Stimulated activated CD8-positive, alpha-beta memory T cell treated with anti-CD3 and anti-CD28 coated beads, Interleukin-4, amount 100 ng/mL, for 1 hour (primary cell): ENCODE data around the gene ACVR1.
"Not testable (repeated sequence)": the region's sequence is repeated elsewhere in the genome, so short reads cannot be mapped to it uniquely, and the experiment has no call there.

Source experiments
- DNase-seq, 2 donors: peaks; one replicate each; pipeline ENCODE4 v3.0.0-alpha.2; 2020; ENCODE audit warnings: low read depth in 2 of 2, low spot score in 1 of 2

Gene ACVR1

DNA sequence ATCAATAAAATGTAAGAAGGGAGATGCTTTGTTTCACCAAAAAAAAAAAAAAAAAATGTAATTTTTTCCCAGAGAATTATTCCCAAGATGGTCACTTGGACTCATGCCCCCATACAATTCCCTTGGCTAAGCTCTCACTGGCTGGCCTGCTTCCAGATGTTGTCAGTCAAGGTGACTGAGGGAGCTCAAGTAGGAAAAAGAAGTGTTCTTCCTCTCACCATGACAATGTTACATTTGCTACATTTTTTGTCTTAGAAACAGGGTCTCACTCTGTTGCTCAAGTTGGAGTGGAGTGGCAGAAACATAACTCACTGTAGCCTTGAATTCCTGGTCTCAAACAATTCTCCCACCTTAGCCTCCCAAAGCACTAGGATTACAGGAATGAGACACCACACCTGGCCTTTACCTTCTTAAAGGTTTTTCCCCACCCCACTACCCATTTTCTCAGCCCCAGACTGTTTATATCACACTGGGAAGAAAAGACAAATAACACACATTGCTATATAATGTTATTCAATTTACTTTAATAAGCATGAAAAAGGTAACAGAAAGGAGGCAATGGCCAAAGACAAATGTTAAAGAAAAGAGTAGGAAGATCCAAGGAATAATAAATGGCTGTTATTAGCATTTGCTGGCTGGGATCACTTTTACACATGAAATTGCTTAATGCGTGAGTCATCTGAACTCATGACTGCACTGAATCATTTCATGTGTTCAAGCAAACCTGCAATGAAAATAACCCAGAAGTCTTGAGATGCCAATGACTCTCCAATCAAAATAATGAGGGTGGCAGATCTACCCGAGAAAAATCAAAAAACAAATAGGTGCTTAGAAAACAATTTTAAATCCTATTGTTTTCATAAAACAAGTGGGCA, 45.2 kb downstream of the ACVR1 start:
- DNase-seq, result no peak

GRCh38 chr2:157830266-157830665, 45.9 kb downstream of the ACVR1 start:
- no peak for DNase-seq

DNA sequence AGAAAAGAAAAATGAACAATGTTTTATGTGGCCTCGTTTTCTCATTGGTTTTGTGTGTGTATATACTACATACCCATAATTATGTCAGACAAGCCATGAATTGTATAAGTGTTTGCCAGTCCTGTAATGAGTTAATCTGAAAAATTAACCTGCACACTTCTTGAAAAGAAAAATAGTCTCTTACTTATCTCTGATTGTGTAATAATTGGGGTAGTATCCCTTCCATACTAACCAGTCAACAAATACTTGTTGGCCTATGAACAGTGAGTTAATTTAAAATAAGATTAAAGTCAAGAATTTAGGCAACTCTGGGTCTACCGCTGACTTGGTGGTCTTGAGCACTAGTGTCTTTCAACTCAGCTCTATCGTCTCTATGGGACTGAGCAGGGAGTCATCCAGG, 48.8 kb downstream of the ACVR1 start:
- no peak for DNase-seq

DNA sequence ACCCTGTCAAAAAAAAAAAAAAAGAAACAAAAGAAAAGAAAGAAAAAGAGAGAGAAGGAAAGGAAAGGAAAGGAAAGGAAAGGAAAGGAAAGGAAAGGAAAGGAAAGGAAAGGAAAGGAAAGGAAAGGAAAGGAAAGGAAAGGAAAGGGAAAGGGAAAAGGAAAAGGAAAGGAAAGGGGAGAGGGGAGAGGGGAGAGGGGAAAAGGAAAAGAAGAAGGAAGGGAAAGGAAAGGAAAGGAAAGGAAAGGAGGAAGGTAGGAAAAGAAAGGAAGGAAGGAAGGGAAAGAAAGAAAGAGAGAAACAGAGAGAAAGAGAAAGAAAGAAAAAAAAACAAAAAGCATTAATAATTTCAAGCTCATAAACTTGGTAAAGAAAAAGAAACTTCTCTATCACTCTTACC, 49.5 kb downstream of the ACVR1 start:
- DNase-seq, result not testable (repeated sequence)

DNA sequence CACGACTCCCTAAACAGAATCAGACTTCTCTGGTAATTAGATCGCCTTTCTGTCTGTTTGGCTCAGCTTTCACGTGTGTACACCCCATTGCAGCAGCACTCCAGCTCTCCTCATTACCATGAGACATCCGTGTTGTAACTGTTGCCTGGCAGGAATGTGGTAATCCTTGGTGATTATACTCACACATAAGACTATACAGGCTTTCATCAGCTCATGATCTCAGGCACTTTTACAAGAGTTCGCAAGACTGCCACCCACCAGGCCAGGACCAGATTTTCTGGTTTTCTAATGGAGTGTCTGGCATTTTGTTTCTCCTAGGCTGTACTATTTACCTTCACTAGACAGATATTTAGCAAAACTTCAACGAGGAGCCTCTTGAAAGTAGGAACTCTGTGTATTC, 50.2 kb downstream of the ACVR1 start:
- DNase-seq, result no peak

DNA sequence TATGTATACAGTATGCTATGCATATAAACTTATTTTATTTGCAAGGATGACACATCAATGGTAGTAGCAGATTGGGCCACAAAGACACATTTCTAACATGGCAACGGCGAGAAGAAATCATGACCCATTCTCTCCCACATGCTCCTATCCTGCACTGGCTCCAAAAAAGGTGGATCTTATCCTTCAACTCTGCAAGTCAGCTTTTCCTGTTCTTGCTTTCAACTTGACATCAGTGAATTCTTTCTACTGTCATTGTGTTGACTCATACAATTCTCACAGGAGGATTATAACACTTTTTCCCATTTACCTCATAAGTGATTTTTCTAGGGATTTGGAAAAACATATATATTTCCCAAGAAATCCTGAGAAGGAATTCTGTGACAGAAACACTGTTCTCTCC, 53.1 kb downstream of the ACVR1 start:
- no peak for DNase-seq

DNA sequence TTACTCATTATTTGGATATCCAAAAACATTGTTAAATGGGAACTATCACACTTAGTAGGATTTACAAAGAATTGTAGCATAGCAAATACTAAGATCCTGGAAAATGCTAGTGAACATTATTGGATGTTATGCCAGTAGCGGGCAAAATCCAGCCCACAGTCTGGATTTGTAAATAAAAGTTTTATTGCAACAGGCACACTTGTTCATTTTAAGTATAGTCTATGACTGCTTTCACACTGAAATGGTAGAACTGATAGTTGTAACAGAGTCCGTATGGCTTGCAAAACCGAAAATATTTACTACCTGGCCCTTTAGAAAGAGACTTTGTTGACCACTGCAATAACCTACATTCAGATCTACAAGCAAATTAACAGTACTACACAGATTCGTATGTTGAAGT, 53.6 kb downstream of the ACVR1 start:
- no peak for DNase-seq

DNA sequence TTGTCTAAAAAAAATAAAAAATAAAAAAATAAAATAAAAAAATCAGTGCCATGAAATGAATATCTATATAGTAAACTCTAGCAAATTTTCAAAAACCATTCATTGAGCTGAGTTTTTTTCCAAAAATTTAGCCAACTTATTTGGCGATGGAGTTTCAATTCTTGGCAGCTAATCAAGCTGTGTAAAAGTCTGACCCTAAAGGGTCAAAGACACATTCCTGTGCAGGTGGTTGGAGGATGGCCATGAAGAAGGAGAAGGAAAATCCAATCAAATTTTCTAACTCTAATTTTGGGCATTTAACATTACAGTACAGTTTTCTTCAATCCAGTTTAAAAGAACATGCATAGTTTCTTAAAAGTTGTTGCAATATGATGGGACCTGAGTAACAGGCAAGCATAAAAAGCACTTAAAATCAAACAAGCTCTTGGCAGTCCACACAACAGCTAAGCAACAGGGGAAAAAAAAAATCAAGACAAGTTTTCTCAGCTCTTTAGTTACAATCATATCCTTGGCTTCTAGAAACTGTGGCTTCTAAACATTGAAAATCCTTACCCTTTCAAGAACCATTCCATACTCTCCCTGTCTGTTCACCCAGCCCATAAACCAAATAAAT, 54.5 kb downstream of the ACVR1 start:
- DNase-seq, result no peak

DNA sequence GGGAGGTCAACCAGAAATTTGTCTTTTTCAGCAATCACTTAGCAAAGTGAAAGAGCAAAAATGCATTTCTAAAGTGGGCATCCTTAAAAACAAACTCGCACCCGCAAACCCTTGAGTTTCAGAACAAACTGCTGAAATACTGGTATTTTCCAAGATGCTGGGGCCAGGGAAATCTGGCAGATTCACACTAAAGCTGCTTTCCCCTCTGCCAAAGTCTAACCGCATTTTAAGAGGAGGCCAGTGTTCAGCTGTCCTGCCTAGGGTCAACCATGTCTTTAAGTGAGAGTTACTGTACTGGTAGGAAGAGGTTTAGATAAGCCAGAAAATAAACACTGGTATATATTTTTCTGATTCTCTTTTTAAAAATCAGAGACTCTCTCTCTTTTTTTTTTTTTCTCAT, 55.9 kb downstream of the ACVR1 start:
- no peak for DNase-seq

DNA sequence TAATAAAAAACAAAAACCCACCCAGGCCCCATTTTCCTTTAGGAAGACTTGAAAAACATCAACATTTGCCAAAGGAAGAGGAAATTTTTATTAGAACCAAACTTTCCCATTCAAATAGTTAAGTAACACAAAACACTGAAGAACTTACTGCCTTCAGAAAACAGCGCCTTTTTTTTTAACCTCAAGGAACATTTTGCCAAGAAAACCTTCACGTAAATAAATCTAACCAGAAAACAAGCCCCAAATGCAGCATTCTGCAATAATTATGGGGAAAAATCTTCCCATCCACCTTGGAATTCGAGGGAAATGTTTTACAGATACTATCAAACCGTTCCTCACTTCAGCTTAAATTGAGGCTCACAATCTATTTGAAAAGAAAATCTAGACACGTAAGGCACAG, 56.4 kb downstream of the ACVR1 start:
- DNase-seq, result no peak

DNA sequence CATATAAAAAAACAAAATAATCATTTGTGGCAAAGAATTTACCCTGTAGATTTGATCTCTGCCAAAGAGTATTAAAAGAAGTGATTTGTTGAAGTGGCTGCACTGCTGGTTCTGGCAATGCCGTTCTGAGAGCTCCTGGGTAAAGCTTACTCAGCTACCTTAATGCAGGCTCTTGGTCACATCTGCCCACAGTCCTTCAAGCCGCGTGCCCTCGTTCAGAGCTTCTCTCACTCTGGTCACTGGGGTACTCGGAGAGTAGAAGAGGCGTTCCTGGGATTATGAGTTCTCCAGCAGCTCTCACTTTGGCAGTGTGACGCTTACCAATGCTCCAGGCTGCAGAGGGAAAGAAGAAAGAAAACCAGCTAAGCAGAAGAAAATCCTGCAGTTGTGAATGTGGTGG, 57.9 kb downstream of the ACVR1 start:
- DNase-seq, result no peak

DNA sequence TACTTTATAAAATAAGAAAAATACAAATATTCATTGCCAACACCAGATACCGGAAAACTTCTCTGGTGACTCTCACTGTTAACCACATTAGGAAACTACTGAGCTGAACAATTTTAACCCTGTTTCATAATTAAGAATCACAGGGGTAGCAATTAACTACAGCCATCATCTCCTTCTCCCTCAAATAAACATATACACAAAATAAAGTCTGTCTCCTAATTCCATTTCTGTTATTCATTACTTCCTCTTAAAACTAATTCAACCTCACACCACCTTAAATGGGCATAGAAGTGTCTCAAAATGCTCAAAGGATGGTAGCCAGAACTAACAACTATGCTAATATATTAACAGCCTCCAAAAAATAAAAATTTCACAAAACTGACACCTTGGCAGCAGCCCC, 60.7 kb downstream of the ACVR1 start:
- no peak for DNase-seq

DNA sequence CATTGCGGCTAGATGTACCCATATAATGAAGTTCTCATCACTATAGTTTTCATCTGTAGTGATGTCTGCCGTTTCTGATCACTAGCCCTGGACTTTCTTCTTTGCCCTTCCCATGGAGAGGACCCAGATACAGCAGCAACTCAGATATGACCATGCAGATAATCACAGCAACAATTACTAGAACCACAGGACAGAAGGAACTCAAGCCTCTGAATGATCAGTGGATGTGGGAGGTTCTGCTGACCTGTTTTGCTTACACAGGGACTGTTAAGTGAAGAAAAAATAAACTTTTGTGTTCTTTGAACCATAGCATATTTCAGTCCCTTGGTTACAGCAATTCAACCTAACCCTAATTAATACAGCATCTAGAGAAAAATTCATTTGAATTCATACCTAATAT, 62.7 kb downstream of the ACVR1 start:
- DNase-seq, result no peak

DNA sequence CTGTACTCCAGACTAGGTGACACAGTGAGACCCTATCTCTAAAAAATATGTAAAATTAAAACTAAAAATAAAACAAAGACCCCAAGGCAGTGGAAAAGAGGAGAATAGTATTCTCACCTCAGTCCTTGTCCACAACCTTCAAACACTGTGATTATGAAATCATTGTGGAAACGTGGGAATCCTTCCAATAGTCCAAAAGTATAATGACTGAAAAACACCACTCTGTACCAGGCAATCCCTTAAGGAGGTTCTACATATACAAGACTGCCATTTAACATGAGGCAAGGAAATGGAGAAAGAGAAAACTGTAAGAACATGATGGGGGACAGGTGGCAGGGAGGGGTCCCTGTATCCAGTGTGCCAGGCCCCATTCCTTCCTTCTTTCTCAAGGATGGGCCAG, 66.1 kb downstream of the ACVR1 start:
- DNase-seq, result no peak

GRCh38 chr2:157809212-157809611, 66.9 kb downstream of the ACVR1 start:
- DNase-seq, result no peak

- DNase-seq, result no peak
Observed at GRCh38 chr2:157808421-157808820, 67.7 kb downstream of the ACVR1 start.

- DNase-seq, result no peak
Observed at GRCh38 chr2:157806426-157807077, 69.6 kb downstream of the ACVR1 start.

DNA sequence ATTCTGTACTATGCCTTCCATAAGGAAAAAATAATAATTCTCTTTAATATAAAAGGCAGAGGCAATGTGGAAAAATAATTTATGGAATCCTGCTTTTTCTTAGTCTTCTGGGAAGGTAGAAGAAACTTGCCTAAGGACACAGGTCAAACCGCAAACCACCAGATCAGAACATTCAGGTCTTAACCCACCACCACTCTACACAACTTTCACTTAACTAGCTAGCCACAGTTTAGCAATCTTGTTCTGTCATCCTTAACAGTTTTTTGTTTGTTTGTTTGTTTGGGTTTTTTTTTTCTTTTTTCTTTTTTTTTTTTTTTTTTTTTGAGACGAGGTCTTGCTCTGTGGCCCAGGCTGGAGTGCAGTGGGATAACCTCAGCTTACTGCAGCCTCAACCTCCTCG, 70.6 kb downstream of the ACVR1 start:
- DNase-seq, result no peak

GRCh38 chr2:157804355-157804754, 71.8 kb downstream of the ACVR1 start:
- no peak for DNase-seq

- no peak for DNase-seq
Observed at GRCh38 chr2:157803952-157804351, 72.2 kb downstream of the ACVR1 start.

GRCh38 chr2:157803476-157803875, 72.7 kb downstream of the ACVR1 start:
- no peak for DNase-seq

GRCh38 chr2:157800838-157801495, 75.2 kb downstream of the ACVR1 start:
- DNase-seq, result no peak
